Lung (tissue), 12 donors: Measurements from ENCODE around the gene ARIH1. TPM values are rescaled to one million over a fixed set of nuclear protein-coding genes. Genes with fewer than 3 reads are reported as not detected.

ENCODE experiments used
- ATAC-seq: fragments of 200-7000 bp; cut with Tn5 transposase; one replicate; pipeline ENCODE4 v1.9.1; 2020; ENCODE audit warnings: moderate number of reproducible peaks; ENCODE audit not compliant: insufficient read depth, low FRiP score
- DNase-seq, 3 donors: peaks; one replicate each; pipeline ENCODE4 v3.0.0-alpha.2; 2013 to 2017
- H3K27ac ChIP-seq, 2 donors: one replicate each; pipeline ENCODE4 v1.5.1; 2013; ENCODE audit warnings: mild to moderate bottlenecking in 2 of 2, moderate library complexity in 2 of 2, control low read depth in 1 of 2, inconsistent platforms in 1 of 2, low read depth in 1 of 2, low read length in 1 of 2
- H3K27me3 ChIP-seq, 3 donors: one replicate each; pipeline ENCODE4 v1.5.1; 2013; ENCODE audit warnings: low read length in 2 of 3; ENCODE audit not compliant: control insufficient read depth in 3 of 3, insufficient read depth in 3 of 3
- H3K36me3 ChIP-seq, 4 donors: one replicate each; pipeline ENCODE4 v1.5.1; 2013; ENCODE audit warnings: low read length in 4 of 4, mild to moderate bottlenecking in 1 of 4, moderate library complexity in 1 of 4; ENCODE audit not compliant: control insufficient read depth in 4 of 4, insufficient read depth in 4 of 4
- H3K4me1 ChIP-seq, 5 donors: one replicate each; pipeline ENCODE4 v1.5.1; 2013; ENCODE audit warnings: low read length in 5 of 5, mild to moderate bottlenecking in 2 of 5, moderate library complexity in 1 of 5; ENCODE audit not compliant: control insufficient read depth in 5 of 5, insufficient read depth in 5 of 5
- H3K4me3 ChIP-seq: one replicate; pipeline ENCODE4 v1.5.1; 2013; ENCODE audit warnings: mild to moderate bottlenecking, control low read depth, moderate library complexity
- H3K9ac ChIP-seq, 2 donors: one replicate each; pipeline ENCODE4 v1.5.1; 2013; ENCODE audit warnings: low read length in 2 of 2, control low read depth in 1 of 2; ENCODE audit not compliant: insufficient read depth in 1 of 2
- H3K9me3 ChIP-seq, 4 donors: one replicate each; pipeline ENCODE4 v1.5.1; 2013; ENCODE audit warnings: low read length in 3 of 4, mild to moderate bottlenecking in 1 of 4, moderate library complexity in 1 of 4; ENCODE audit not compliant: control insufficient read depth in 4 of 4, insufficient read depth in 3 of 4
- CTCF ChIP-seq: IDR thresholded peaks from 2 replicates; pipeline ENCODE4 v1.5.1; 2012; ENCODE audit warnings: mild to moderate bottlenecking; ENCODE audit errors: control extremely low read depth, extremely low read depth
- WGBS, 2 donors: extraction: QIAGEN DNeasy Blood & Tissue Kit; methylation state at CpG; one replicate each; pipeline ENCODE4 v1.1.7; 2013; 5-methylcytosine and 5-hydroxymethylcytosine counted together
- polyA plus RNA-seq, 2 donors: library from polyadenylated mRNA; stranded (reverse); fragments of 200-250 nt; gene quantifications; one replicate each; pipeline ENCODE4 v1.2.1, GENCODE V29; 2013
- total RNA-seq, 2 donors: library from RNA; depleted of rRNA in 1 of 2; stranded (reverse); fragments of >200 nt in 1 of 2; gene quantifications; one replicate each; pipeline ENCODE4 v1.2.1, GENCODE V29; 2014 to 2021
- donor health status: control.
- donor health status: control.
- donor health status: Bipolar disorder and iron deficiency.
- donor health status: healthy.
- donor health status: DM: yes; HTN: yes; CAD: no.

Gene ARIH1
- total and polyA plus RNA-seq, 4 donors, result 18.8 to 131 (median 66.0) TPM

- Histone ChIP-seq H3K4me1 (no peaks in the 10 kb centered on the region), H3K27me3 (no peaks in the 10 kb centered on the region), H3K9ac (no peak overlapping the region), H3K4me3 (no peak overlapping the region), H3K27ac (no peak overlapping the region), H3K9me3 (no peaks in the 10 kb centered on the region), H3K36me3 (no peaks in the 10 kb centered on the region)
- DNase-seq, result no peak
- no peak for TF ChIP-seq CTCF
- WGBS, 2 donors, result 85 to 90% methylated on average over 3 of the region's 3 CpGs
- ATAC-seq, result no peak
Measured at GRCh38 chr15:72460402-72460801, 13.7 kb upstream of the ARIH1 start.

DNA sequence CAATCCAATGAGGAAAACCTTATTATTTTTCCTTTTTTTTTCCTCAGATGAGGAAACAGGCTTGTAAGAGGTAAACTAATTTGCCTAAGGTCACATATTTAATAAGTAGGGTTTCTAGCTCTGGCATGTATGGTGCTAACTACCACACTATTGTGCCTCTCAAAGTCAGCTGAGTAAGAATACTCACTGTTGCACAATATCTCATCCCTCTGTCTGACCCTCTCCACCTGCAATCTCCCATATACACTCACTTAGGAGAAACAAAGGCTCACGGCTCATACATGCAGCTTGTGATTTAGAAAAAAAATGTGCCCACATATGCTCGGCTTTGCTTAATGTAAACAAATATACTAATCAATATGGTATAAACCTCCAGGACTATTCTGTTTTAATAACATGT is 10.4 kb upstream of the ARIH1 start:
- no peak overlapping the region for H3K9ac ChIP-seq
- no peaks in the 10 kb centered on the region for H3K27me3 ChIP-seq
- ATAC-seq (no peak), DNase-seq (no peak)
- WGBS, 2 donors, result 84 to 92% methylated on average over 2 of the region's 2 CpGs
- H3K4me1 ChIP-seq, result no peaks in the 10 kb centered on the region
- no peak overlapping the region for H3K27ac ChIP-seq
- H3K4me3 ChIP-seq, result no peak overlapping the region
- H3K36me3 ChIP-seq, result no peaks in the 10 kb centered on the region
- no peak for TF ChIP-seq CTCF
- no peaks in the 10 kb centered on the region for H3K9me3 ChIP-seq

DNA sequence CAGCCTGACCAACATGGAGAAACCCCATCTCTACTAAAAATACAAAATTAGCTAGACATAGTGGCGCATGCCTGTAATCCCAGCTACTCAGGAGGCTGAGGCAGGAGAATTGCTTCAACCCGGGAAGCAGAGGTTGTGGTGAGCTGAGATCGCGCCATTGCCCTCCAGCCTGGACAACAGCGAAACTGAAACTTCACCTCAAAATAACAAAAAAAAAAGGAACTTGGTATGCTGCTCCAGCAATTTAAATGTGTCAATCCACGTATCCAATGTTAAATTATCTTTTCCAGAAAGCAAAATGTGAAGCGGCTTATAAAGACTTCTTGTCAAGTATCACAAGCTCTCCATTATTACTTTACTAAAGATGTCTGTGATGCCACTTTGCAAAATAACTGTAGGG is 9.9 kb upstream of the ARIH1 start:
- Histone ChIP-seq H3K4me3 (no peak overlapping the region), H3K36me3 (no peaks in the 10 kb centered on the region), H3K9ac (no peak overlapping the region), H3K27ac (no peak overlapping the region), H3K4me1 (no peaks in the 10 kb centered on the region), H3K9me3 (no peaks in the 10 kb centered on the region), H3K27me3 (no peaks in the 10 kb centered on the region)
- DNase-seq, result no peak
- no peak for TF ChIP-seq CTCF
- WGBS, 2 donors, result 70 to 81% methylated on average over 7 of the region's 7 CpGs
- ATAC-seq, result no peak

DNA sequence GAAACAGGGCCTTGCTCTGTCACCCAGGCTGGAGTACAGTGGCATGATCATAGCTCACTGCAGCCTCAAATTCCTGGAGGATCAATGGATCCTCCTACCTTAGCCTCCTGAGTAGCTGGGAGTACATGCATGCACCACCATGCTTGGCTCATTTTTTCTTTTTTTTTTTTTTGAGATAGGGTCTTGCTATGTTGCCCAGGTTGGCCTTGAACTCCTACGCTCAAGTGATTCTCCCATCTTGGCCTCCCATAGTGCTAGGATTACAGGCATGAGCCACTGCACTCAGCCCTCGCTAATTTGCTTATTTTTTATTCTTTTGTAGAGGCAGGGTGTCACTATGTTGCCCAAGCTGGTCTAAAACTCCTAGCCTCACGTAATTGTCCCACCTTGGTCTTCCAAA is 6.0 kb upstream of the ARIH1 start:
- no peaks in the 10 kb centered on the region for H3K9me3 ChIP-seq
- H3K27me3 ChIP-seq, result no peaks in the 10 kb centered on the region
- WGBS, 2 donors, result 97 to 99% methylated on average over 3 of the region's 3 CpGs
- no peak overlapping the region for H3K9ac ChIP-seq
- H3K4me3 ChIP-seq, result no peak overlapping the region
- no peak overlapping the region for H3K27ac ChIP-seq
- ATAC-seq (no peak), DNase-seq (no peak)
- no peak for TF ChIP-seq CTCF
- H3K36me3 ChIP-seq, result no peaks in the 10 kb centered on the region
- peaks cover under 1 to 6% (median 3%) of the 10 kb centered on the region in 5 donors for H3K4me1 ChIP-seq
